PC-9 (cell line): ENCODE data around the gene HFE. TPM values are rescaled to one million over a fixed set of nuclear protein-coding genes. Genes with fewer than 3 reads are reported as not detected.

ENCODE experiments used
- BruUV-seq: library from RNA; stranded (reverse); fragments of 400-500 nt; replicated peaks from 2 replicates; lab custom pipeline; 2021; lab: Mats Ljungman, UMichigan
- CTCF ChIA-PET: fragments of 300-600 bp; sonication (Branson Sonifier 250); formaldehyde crosslinking; loops from one replicate; lab custom pipeline; 2022; ENCODE audit warnings: antibody characterized with exemption; lab: Charles Lee
- POLR2A ChIA-PET: fragments of 300-600 bp; sonication (Branson Sonifier 250); formaldehyde crosslinking; loops from one replicate; lab custom pipeline; 2022; ENCODE audit warnings: antibody characterized with exemption; ENCODE audit not compliant: unreplicated experiment; lab: Charles Lee
- DNase-seq, 2 experiments: peaks; one replicate each; pipeline versions ENCODE4 v3.0.0 to v3.0.0-alpha.2; 2015 to 2022; ENCODE audit warnings: mixed read lengths in 1 of 2
- H2AFZ ChIP-seq: fragments of 200-600 bp; sonication (generic); 2 replicates; pipeline ENCODE4 v1.8.1; 2017; ENCODE audit warnings: antibody characterized with exemption
- H3F3A ChIP-seq: fragments of 200-600 bp; sonication (generic); 2 replicates; pipeline ENCODE4 v1.8.1; 2017; ENCODE audit warnings: antibody characterized with exemption, mild to moderate bottlenecking, low read depth; ENCODE audit not compliant: insufficient read depth
- H3K27ac ChIP-seq: fragments of 200-600 bp; sonication (generic); 2 replicates; pipeline ENCODE4 v1.6.1; 2016; ENCODE audit warnings: mixed run types
- H3K27me3 ChIP-seq: fragments of 200-600 bp; sonication (generic); 2 replicates; pipeline ENCODE4 v1.6.1; 2016; ENCODE audit warnings: low read depth, mixed run types; ENCODE audit not compliant: insufficient read depth
- H3K36me3 ChIP-seq: fragments of 200-600 bp; sonication (generic); 2 replicates; pipeline ENCODE4 v1.6.1; 2016; ENCODE audit warnings: low read depth, mixed run types
- H3K4me1 ChIP-seq: fragments of 200-600 bp; sonication (generic); replicated peaks from 2 replicates; pipeline ENCODE4 v1.6.1; 2016; ENCODE audit warnings: mixed run types; ENCODE audit not compliant: insufficient read depth
- H3K4me2 ChIP-seq: fragments of 200-600 bp; sonication (generic); 2 replicates; pipeline ENCODE4 v1.6.1; 2017; ENCODE audit warnings: mixed run types
- H3K4me3 ChIP-seq: fragments of 200-600 bp; sonication (generic); 2 replicates; pipeline ENCODE4 v1.6.1; 2016; ENCODE audit warnings: mixed run types
- H3K79me2 ChIP-seq: fragments of 200-600 bp; sonication (generic); 2 replicates; pipeline ENCODE4 v1.6.1; 2017; ENCODE audit warnings: low read depth, mixed run types
- H3K9me2 ChIP-seq: fragments of 200-600 bp; sonication (generic); 2 replicates; pipeline ENCODE4 v1.8.1; 2017; ENCODE audit warnings: mild to moderate bottlenecking; ENCODE audit not compliant: insufficient read depth
- H3K9me3 ChIP-seq: fragments of 200-600 bp; sonication (generic); 2 replicates; pipeline ENCODE4 v1.8.1; 2016; ENCODE audit warnings: low read depth; ENCODE audit not compliant: insufficient read depth
- H4K20me1 ChIP-seq: fragments of 200-600 bp; sonication (generic); 2 replicates; pipeline ENCODE4 v1.8.1; 2017; ENCODE audit not compliant: insufficient read depth
- CTCF ChIP-seq: fragments of 200-600 bp; sonication (generic); conservative IDR thresholded peaks from 2 replicates; pipeline ENCODE4 v1.6.1; 2017; ENCODE audit warnings: mixed run types, antibody characterized with exemption, mild to moderate bottlenecking, moderate library complexity
- EZH2 ChIP-seq: fragments of 200-600 bp; sonication (generic); IDR thresholded peaks from 2 replicates; pipeline ENCODE4 v1.8.0; 2017; ENCODE audit warnings: antibody characterized with exemption, low read depth
- intact Hi-C: fragments of 100-400 bp; cut with micrococcal nuclease; formaldehyde crosslinking; loops from one replicate; pipeline ENCODE4 v1.10.0; 2022; ENCODE audit not compliant: unreplicated experiment
- total RNA-seq: library from RNA; stranded (reverse); gene quantifications from 2 replicates; pipeline ENCODE4 v1.2.3, GENCODE V29; 2021

The HFE gene
- total RNA-seq, 1 experiment from 2014 or later = 46.0 TPM

- H3K4me3 ChIP-seq = peak overlapping the region; percentile 86
- peak in 1 of 2 experiments; percentile 80 for DNase-seq
- H3K4me1 ChIP-seq = peaks cover 46% of the 10 kb centered on the region
- BruUV-seq = no TSS peak
- peak overlapping the region; percentile 78 for H3K27ac ChIP-seq
- ChIA-PET CTCF (interaction anchor here (0.7 kb wide), 1 partner anchor 1001 kb away, joined by 8 read pairs; no protein-coding TSS in a partner anchor), POLR2A (interaction anchor here (0.6 to 5.2 kb wide), 9 partner anchors 10 to 1681 kb away, joined by 3 to 284 read pairs (median 6); a partner anchor contains a TSS)
- no peaks in the 10 kb centered on the region for H3K9me3 ChIP-seq
- H3K27me3 ChIP-seq = no peaks in the 10 kb centered on the region
- H3K9me2 ChIP-seq = no peaks in the 10 kb centered on the region
- H4K20me1 ChIP-seq = peaks cover 18% of the 10 kb centered on the region
- H3K4me2 ChIP-seq = peak overlapping the region; percentile 83
- H3F3A ChIP-seq = peaks cover 48% of the 10 kb centered on the region
- intact Hi-C loops = loop anchor here (1.0 kb wide), 1 partner anchor 45 kb away; no protein-coding TSS in a partner anchor
- H3K79me2 ChIP-seq = peaks cover 45% of the 10 kb centered on the region
- H3K36me3 ChIP-seq = peaks cover 5% of the 10 kb centered on the region; the same call in 1 of the 2 replicates
- TF ChIP-seq EZH2 (no peak), CTCF (no peak)
- no peak overlapping the region; the same call in 1 of the 2 replicates for H2AFZ ChIP-seq
Measured at GRCh38 chr6:26126394-26127235, 39.4 kb downstream of the HFE start.

- Histone ChIP-seq H2AFZ (no peak overlapping the region), H3K27me3 (no peaks in the 10 kb centered on the region), H3K4me2 (peak overlapping the region; percentile 83; the same call in 1 of the 2 replicates), H4K20me1 (peaks cover 18% of the 10 kb centered on the region), H3K27ac (no peak overlapping the region), H3K4me1 (peaks cover 38% of the 10 kb centered on the region), H3K79me2 (peaks cover 45% of the 10 kb centered on the region), H3F3A (peaks cover 38% of the 10 kb centered on the region; the same call in 1 of the 2 replicates), H3K9me3 (no peaks in the 10 kb centered on the region), H3K4me3 (no peak overlapping the region), H3K9me2 (no peaks in the 10 kb centered on the region), H3K36me3 (peaks cover 5% of the 10 kb centered on the region; the same call in 1 of the 2 replicates)
- TF ChIP-seq CTCF (no peak), EZH2 (no peak)
- intact Hi-C loops = no loop called here
- no peak for DNase-seq
- no TSS peak for BruUV-seq
- POLR2A ChIA-PET = interaction anchor here (0.6 to 0.7 kb wide), 2 partner anchors 467 to 1686 kb away, joined by 6 to 14 read pairs; no protein-coding TSS in a partner anchor
- CTCF ChIA-PET = no interaction called here
Measured at GRCh38 chr6:26128013-26128771, 41.0 kb downstream of the HFE start.

DNA sequence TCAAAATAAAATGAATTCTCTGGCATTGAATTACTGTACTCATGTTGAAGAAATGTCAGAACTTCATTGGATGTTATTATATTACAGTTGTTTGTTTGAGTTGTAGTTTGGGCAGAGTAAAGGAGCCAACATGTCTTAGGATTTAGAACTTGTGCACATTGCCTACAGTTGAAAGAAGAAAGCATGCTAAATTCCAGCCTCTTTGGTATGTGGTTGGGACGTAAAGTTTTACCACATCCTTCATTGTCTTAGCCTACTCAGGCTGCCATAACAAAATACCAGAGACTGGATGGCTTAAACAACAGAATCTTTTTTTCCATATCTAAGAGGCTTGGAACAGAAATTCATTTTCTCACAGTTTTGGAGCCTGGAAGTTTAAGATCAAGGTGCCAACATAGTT is 42.4 kb downstream of the HFE start:
- Histone ChIP-seq H3K36me3 (peaks cover 5% of the 10 kb centered on the region; the same call in 1 of the 2 replicates), H3K27ac (no peak overlapping the region), H3K4me1 (peaks cover 38% of the 10 kb centered on the region), H4K20me1 (peaks cover 12% of the 10 kb centered on the region), H3K79me2 (peaks cover 38% of the 10 kb centered on the region), H2AFZ (no peak overlapping the region), H3K27me3 (no peaks in the 10 kb centered on the region), H3K9me3 (no peaks in the 10 kb centered on the region), H3K4me2 (no peak overlapping the region), H3K9me2 (no peaks in the 10 kb centered on the region), H3K4me3 (no peak overlapping the region), H3F3A (peaks cover 29% of the 10 kb centered on the region; the same call in 1 of the 2 replicates)
- intact Hi-C loops = no loop called here
- ChIA-PET CTCF (no interaction called here), POLR2A (interaction anchor here (0.7 kb wide), 1 partner anchor 41 kb away, joined by 13 read pairs; no protein-coding TSS in a partner anchor)
- no TSS peak for BruUV-seq
- no peak for TF ChIP-seq CTCF
- no peak for TF ChIP-seq EZH2
- DNase-seq = no peak
